T-helper 2 cell treated with Interferon-gamma antibody and Interleukin-4, amounts not matched to agents 5 μg/mL and 100 μg/mL, for 36 hours (primary cell): ENCODE measurements around the gene RBM10.

ENCODE experiments used
- DNase-seq: peaks from one replicate; pipeline ENCODE4 v3.0.0; 2021; ENCODE audit warnings: low spot score
- H3K27ac Mint-ChIP-seq: one replicate; pipeline ENCODE4 v1.8.0; 2021; ENCODE audit warnings: mild to moderate bottlenecking, mixed read lengths
- H3K27me3 Mint-ChIP-seq: one replicate; pipeline ENCODE4 v1.8.0; 2021; ENCODE audit warnings: low read depth, mixed read lengths
- H3K36me3 Mint-ChIP-seq: one replicate; pipeline ENCODE4 v1.8.0; 2021; ENCODE audit warnings: low read depth, mixed read lengths
- H3K4me1 Mint-ChIP-seq: one replicate; pipeline ENCODE4 v1.8.0; 2021; ENCODE audit warnings: low read depth, mixed read lengths
- H3K4me3 Mint-ChIP-seq: one replicate; pipeline ENCODE4 v1.8.0; 2022; ENCODE audit warnings: mild to moderate bottlenecking, moderate library complexity, mixed read lengths
- H3K9me3 Mint-ChIP-seq: one replicate; pipeline ENCODE4 v1.8.0; 2021; ENCODE audit warnings: mixed read lengths

The RBM10 gene

DNA sequence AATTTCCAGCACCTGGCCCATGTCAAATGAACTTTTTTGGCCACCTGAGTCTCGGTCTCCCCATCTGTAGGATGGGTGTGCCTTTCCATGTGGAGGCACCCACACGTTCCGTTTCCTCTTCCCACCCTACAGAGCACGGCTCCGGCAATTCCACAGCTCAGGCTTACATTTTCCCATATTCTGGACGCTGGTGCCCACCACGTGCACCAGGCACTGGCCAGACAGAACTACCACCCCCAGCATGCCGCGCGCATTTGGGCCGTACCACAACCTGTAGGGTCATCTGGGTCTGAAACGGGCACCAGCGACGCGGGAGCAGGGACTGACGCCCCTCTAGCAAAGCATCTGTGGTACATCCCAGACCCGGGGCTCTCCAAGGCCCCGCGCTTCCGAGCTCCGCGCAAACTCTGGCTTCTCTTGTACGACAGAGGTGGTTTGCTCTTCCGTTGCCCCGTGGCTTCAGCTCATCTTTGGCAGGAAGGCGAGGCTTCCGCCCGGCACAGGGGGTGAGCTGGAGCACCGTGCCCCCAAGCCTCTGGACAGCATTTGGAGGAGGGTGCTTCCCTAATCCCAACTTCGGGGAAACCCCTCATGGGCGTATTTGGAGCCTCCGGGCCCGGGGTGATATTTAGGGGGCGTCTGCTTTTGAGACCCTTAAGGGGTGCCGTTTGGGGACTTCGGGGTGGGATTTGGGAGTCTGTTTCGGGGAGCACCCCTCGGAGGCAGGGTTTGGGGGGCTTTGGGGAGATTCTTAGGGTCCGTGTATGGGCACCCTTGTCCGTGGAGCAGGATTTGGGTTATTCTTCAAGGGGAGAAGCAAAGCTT lies 45.6 kb downstream of the RBM10 start:
- Mint-ChIP-seq H3K4me1 (peaks cover 22% of the 10 kb centered on the region), H3K4me3 (peak overlapping the region; percentile 96), H3K36me3 (peaks cover 17% of the 10 kb centered on the region), H3K27me3 (no peaks in the 10 kb centered on the region), H3K9me3 (no peaks in the 10 kb centered on the region), H3K27ac (peak overlapping the region; percentile 94)
- DNase-seq = peak; percentile 82

DNA sequence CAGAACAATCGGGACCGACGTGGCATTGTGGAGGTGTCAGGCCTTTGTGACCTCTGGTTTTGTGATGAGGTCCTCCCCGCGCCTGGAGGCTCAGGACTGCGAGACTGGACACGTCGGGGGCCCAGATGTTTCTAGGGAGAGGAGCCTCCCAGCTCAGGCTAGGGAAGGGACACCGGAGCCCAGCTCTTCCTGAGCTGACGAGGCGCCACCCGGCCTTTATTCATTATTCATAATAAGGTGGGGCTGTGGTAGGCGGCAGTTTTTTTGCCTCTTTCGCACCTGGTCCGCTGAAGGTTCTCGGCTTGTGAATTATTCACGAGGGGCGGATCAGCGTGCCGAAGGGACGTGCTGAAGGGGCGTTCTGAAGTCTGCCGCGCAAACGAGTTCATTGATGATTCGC lies 46.3 kb downstream of the RBM10 start:
- Mint-ChIP-seq H3K27me3 (no peaks in the 10 kb centered on the region), H3K36me3 (peaks cover 21% of the 10 kb centered on the region), H3K4me3 (peak overlapping the region; percentile 96), H3K9me3 (no peaks in the 10 kb centered on the region), H3K27ac (peak overlapping the region; percentile 94), H3K4me1 (peaks cover 29% of the 10 kb centered on the region)
- peak; percentile 17 for DNase-seq

DNA sequence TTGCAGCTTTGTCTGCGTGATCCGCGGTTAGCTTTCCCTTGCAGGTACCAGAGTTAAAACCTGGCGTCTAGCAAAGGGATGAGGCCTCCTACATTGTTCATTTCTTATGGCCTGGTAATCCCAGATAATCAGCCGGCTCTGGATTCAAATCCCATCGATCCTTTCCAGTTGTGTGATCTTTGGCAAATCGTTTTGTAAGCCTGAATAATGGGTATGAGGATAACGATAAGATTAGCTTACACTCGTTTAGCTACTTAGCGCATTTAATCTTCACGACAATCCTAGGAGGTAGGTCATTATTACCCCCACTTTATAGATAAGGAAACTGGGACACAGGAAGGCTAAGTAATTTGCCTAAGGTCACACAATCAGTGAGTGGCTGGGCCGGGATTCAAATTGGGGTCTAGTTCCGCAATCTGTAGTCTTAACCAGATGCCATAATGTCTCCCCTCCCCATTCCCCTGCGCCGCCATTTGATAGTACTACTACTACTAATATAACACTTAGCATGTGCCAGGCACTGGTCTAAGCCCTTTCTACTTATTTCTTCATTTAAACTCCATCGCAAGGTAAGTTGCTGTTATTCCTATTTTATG lies 46.9 kb downstream of the RBM10 start:
- H3K9me3 Mint-ChIP-seq = no peaks in the 10 kb centered on the region
- peaks cover 18% of the 10 kb centered on the region for H3K36me3 Mint-ChIP-seq
- H3K4me3 Mint-ChIP-seq = peak overlapping the region; percentile 96
- peaks cover 34% of the 10 kb centered on the region for H3K4me1 Mint-ChIP-seq
- no peak for DNase-seq
- H3K27ac Mint-ChIP-seq = peak overlapping the region; percentile 94
- H3K27me3 Mint-ChIP-seq = no peaks in the 10 kb centered on the region

DNA sequence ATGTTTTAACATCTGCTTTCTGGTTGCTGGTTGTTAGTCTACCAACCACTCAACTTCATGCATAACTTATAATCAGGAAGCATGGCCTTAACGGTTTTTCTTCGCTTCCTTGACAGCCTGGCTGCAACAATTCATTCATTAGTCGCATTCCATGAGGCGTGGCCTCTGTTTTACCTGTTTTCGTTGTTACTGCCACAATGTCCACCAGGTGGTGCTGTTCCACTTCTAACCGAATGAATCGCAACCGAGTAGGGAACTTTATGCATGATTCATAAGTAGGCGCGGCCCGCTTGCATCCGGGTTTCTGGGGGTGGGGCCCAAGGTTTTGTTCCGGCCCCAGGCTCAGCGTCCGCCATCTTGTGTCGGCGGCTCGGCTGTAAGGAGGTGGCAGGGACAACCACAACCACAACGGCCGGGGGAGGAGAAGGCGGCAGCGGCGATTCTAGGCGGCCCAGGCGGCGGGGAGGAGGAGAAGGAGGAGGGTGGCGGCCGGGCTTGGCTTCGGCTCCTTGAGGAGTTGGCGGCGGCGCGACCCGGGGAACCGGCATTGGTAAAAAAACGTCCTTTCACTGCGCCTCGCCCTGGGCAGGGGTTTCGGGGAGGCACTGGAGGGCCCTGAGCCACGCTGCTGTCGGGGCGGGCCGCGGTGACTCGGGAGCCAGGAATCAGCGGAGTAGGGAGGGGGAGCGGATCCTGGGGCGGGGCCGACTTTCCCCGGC lies 48.6 kb downstream of the RBM10 start, which contains the start of gene UBA1:
UBA1 (plus strand) TSS at position 355 of the 719 bp plus-strand sequence. CDS start 4,974 bp downstream, outside the sequence.
- Mint-ChIP-seq H3K9me3 (no peaks in the 10 kb centered on the region), H3K4me1 (peaks cover 34% of the 10 kb centered on the region), H3K27ac (peak within 1 kb of the TSS; percentile 99), H3K36me3 (peaks cover 22% of the 10 kb centered on the region), H3K27me3 (no peaks in the 10 kb centered on the region), H3K4me3 (peak within 1 kb of the TSS; percentile 95)
- DNase-seq = peak; percentile 88

DNA sequence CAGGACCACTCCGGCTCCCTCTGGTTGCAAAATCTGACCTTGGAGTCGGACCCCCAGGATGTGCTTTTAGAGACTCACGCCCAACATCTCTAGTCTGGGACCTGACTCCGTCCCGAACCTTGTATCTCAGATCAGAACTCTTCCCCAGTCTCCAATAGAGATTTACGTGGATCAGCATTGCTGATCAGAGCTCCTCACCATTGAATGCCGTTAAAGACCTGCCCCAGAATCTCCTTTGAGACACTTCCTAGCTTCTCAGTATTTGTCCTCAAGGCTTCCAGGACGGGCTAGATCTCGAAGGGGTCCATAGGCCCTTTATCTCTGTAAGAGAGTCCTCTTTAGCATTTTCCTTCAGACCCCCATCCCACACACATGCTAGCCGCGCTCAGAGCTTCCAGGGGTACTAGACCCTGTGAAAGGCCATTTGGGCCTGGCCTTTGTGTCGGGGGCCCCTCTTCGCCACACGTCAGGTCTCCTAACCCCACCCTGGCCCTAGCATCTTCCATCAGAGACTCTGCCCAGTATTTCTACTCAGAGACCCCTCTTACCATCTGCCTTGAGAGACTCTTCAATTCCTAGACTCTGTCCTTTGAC lies 49.3 kb downstream of the RBM10 start:
- peak overlapping the region; percentile 99 for H3K27ac Mint-ChIP-seq

DNA sequence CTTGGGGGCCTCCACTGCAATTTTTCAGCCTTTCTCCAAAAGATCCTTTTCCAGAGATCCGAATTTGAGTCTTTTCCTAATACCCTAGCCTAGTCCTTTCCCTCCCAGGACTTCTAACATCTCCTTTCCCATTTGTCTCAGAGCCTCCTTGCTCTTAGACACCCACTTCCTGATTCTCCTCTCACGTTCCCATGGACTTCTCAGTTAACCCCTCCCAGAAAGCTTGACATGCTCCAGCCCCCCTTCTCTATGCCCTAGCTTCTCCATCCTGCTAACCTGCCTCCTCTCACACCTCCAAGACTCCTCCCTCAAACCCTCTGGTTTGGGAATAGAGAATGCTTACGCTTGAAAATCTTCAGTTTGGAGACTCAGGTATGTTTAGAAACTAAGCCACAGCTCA lies 51.1 kb downstream of the RBM10 start:
- DNase-seq = no peak
- Mint-ChIP-seq H3K4me3 (peak overlapping the region; percentile 95), H3K36me3 (peaks cover 40% of the 10 kb centered on the region), H3K9me3 (no peaks in the 10 kb centered on the region), H3K27ac (peak overlapping the region; percentile 81), H3K4me1 (peaks cover 31% of the 10 kb centered on the region), H3K27me3 (no peaks in the 10 kb centered on the region)

More for the DNA sequence above, 49.3 kb downstream of the RBM10 start:
- Mint-ChIP-seq H3K36me3 (peaks cover 29% of the 10 kb centered on the region), H3K9me3 (no peaks in the 10 kb centered on the region), H3K4me3 (peak overlapping the region; percentile 95), H3K4me1 (peaks cover 34% of the 10 kb centered on the region), H3K27me3 (no peaks in the 10 kb centered on the region)
- DNase-seq = no peak

DNA sequence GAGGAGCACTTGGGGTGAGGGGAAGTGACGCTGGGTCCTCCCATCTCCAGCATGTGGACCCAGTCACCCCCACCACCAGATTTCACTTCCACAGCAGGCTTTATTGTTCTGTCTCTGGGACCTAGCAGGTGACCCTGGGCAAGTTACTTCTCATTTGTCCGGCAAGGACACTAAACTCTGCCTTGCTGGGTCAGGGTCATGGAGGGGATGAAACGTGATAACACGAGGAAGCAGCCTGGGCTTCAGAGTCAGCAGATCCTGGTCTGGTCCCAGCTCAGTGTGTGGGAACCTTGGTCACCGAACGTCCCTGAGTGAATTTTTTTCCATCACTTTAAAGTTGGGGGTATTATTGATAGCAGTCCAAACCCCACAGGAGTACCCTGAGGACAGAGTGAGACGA lies 52.5 kb downstream of the RBM10 start:
- Mint-ChIP-seq H3K9me3 (no peaks in the 10 kb centered on the region), H3K4me3 (no peak overlapping the region), H3K4me1 (peaks cover 31% of the 10 kb centered on the region), H3K36me3 (peaks cover 55% of the 10 kb centered on the region), H3K27me3 (no peaks in the 10 kb centered on the region), H3K27ac (no peak overlapping the region)
- DNase-seq = no peak

DNA sequence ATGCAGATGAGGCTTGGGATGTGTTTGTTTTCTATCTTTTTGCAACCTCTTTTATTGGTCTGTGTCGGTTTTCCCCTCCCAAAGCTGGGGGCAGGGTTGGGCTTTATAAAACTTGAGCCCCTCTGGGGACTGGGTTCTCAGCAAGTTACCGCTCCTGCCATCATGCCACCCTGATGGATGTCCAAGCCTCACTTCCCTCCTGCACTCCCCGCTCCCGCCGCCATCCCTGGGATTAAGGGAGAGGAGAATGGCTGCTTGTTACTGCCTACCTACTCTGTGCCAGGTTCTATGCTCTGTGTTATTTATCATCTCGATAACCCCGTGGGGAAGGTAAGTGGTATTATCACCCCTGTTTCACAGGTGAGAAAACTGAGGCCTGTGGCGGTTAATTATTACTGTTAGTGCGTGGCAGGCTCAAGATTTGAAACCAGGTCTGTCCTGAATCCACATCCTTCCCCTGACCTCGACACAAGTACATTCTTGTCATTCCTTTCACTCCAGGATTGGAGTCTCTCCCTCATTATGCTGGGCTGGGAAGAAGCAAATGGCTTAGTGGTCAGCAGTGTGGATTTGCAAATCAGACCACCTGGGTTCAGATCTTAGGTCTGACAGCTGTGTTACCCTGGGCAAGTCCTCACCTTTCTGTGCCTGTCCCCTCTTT lies 53.1 kb downstream of the RBM10 start:
- H3K27ac Mint-ChIP-seq = no peak overlapping the region
- H3K27me3 Mint-ChIP-seq = no peaks in the 10 kb centered on the region
- peaks cover 56% of the 10 kb centered on the region for H3K36me3 Mint-ChIP-seq
- no peak for DNase-seq
- H3K4me3 Mint-ChIP-seq = no peak overlapping the region
- H3K9me3 Mint-ChIP-seq = no peaks in the 10 kb centered on the region
- peaks cover 25% of the 10 kb centered on the region for H3K4me1 Mint-ChIP-seq

DNA sequence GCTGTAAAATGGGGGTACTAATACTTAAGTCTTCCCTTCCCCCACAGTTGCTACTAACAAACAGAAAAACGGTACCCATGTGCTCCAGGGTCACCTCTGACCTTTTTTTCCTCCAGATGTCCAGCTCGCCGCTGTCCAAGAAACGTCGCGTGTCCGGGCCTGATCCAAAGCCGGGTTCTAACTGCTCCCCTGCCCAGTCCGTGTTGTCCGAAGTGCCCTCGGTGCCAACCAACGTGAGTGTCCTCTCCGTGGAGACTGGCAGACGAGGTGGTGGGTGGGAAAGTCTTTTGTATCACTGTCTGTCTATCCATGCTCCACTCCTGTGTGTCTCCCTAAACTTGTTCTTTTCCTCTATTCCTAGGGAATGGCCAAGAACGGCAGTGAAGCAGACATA lies 53.7 kb downstream of the RBM10 start:
- Mint-ChIP-seq H3K36me3 (peaks cover 59% of the 10 kb centered on the region), H3K27me3 (no peaks in the 10 kb centered on the region)

DNA sequence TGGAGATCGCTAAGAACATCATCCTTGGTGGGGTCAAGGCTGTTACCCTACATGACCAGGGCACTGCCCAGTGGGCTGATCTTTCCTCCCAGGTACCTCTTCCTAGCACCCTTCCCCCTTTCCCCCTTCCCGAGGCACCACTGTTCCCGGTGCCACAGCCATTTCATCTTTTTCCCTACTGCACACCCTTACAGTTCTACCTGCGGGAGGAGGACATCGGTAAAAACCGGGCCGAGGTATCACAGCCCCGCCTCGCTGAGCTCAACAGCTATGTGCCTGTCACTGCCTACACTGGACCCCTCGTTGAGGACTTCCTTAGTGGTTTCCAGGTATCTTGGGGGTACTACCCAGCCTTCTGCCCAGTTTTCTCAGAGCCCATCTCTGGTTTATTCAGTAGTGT lies 54.3 kb downstream of the RBM10 start:
- Mint-ChIP-seq H3K27me3 (no peaks in the 10 kb centered on the region), H3K36me3 (peaks cover 61% of the 10 kb centered on the region), H3K4me3 (no peak overlapping the region), H3K9me3 (no peaks in the 10 kb centered on the region), H3K27ac (no peak overlapping the region), H3K4me1 (peaks cover 21% of the 10 kb centered on the region)
- DNase-seq = no peak

More for the DNA sequence above, 53.7 kb downstream of the RBM10 start:
- Mint-ChIP-seq H3K27ac (no peak overlapping the region), H3K4me1 (peaks cover 22% of the 10 kb centered on the region), H3K9me3 (no peaks in the 10 kb centered on the region), H3K4me3 (no peak overlapping the region)
- no peak for DNase-seq

DNA sequence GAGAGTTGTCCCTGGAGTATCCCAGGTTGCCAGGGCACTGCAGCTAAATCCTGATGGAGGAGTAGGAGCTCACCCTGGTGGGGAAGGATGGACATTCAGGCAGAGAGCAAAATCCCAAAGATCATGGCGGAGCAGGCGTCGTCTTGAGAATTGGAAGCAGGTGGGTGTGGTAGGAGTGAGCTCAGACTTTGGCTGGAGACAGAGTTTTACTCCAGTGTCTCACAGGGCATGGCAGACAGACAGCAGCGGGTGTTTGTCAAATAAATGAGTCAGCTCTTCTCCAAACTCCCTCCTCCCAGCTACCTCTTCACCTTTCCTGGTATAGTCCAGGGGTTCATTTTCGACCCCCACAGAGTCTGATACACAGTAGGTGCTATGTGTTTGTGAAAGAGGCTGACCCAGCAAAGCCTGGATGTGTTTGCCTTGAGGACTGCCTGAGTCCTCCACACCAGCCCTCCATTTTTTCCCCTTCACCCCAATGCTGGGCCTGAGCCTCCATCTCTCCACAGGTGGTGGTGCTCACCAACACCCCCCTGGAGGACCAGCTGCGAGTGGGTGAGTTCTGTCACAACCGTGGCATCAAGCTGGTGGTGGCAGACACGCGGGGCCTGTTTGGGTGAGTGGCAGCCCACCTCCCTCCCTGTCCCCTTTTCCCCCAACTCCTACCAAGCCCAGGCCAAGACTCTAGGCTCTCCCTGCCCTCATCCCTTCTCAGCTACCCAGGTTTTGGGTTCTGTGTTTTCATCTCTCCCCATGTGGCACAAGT lies 55.5 kb downstream of the RBM10 start:
- Mint-ChIP-seq H3K27me3 (no peaks in the 10 kb centered on the region), H3K4me1 (peaks cover 13% of the 10 kb centered on the region), H3K4me3 (no peak overlapping the region), H3K9me3 (no peaks in the 10 kb centered on the region), H3K36me3 (peaks cover 60% of the 10 kb centered on the region), H3K27ac (no peak overlapping the region)
- no peak for DNase-seq

DNA sequence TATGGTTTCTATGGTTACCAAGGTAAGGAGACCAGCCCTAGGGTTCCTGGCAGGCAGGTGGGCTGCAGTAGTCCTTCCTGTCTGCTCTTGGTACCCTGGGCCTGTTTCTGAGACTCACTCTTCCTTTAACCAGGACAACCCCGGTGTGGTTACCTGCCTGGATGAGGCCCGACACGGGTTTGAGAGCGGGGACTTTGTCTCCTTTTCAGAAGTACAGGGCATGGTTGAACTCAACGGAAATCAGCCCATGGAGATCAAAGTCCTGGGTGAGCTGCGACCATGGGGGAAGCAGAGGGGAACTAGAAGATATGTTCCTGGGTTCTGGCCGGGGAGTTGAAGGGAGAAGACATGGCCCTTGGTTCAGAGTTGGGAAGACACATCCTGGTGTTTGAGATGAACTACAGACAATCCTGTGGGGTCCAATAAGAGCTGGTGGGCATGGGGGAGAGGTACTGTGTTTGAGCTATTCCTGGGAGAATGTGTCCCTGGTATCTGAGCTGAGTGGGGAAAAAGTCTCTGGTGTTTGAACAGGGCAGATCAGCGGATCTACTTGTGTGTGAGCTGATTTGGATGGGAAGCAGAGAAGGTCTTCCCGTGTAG lies 56.4 kb downstream of the RBM10 start:
- H3K27me3 Mint-ChIP-seq = no peaks in the 10 kb centered on the region
- no peak for DNase-seq
- H3K36me3 Mint-ChIP-seq = peaks cover 57% of the 10 kb centered on the region
- no peaks in the 10 kb centered on the region for H3K9me3 Mint-ChIP-seq
- peaks cover 4% of the 10 kb centered on the region for H3K4me1 Mint-ChIP-seq
- no peak overlapping the region for H3K27ac Mint-ChIP-seq
- no peak overlapping the region for H3K4me3 Mint-ChIP-seq
